ENCODE measurements around the gene FUT2. TPM values are rescaled to one million over a fixed set of nuclear protein-coding genes. Genes with fewer than 3 reads are reported as not detected.

FUT2 gene
- polyA plus RNA-seq, 1 donor from 2014 or later = not detected

GRCh38 chr19:48740164-48740972, 44.6 kb downstream of the FUT2 start, which contains the start of gene RASIP1:
Gene RASIP1, minus strand, starts transcription at chr19:48740610. Its CDS starts 328 bp downstream, at chr19:48740282.
- H3K79me2 ChIP-seq (replicated peaks; ENCODE audit: insufficient read depth, low read length) = no peaks in the 10 kb centered on the region
- no peak within 1 kb of the TSS for H3K27ac ChIP-seq (ENCODE audit: low read length)
- TF ChIP-seq TAF1 (IDR thresholded peaks at IDR 0.05; ENCODE audit: low read depth) (no peak), RAD21 (conservative IDR thresholded peaks at IDR 0.05) (no peak)
- TF ChIP-seq, protein P1, sequence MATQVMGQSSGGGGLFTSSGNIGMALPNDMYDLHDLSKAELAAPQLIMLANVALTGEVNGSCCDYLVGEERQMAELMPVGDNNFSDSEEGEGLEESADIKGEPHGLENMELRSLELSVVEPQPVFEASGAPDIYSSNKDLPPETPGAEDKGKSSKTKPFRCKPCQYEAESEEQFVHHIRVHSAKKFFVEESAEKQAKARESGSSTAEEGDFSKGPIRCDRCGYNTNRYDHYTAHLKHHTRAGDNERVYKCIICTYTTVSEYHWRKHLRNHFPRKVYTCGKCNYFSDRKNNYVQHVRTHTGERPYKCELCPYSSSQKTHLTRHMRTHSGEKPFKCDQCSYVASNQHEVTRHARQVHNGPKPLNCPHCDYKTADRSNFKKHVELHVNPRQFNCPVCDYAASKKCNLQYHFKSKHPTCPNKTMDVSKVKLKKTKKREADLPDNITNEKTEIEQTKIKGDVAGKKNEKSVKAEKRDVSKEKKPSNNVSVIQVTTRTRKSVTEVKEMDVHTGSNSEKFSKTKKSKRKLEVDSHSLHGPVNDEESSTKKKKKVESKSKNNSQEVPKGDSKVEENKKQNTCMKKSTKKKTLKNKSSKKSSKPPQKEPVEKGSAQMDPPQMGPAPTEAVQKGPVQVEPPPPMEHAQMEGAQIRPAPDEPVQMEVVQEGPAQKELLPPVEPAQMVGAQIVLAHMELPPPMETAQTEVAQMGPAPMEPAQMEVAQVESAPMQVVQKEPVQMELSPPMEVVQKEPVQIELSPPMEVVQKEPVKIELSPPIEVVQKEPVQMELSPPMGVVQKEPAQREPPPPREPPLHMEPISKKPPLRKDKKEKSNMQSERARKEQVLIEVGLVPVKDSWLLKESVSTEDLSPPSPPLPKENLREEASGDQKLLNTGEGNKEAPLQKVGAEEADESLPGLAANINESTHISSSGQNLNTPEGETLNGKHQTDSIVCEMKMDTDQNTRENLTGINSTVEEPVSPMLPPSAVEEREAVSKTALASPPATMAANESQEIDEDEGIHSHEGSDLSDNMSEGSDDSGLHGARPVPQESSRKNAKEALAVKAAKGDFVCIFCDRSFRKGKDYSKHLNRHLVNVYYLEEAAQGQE (IDR thresholded peaks at IDR 0.05; ENCODE audit: borderline replicate concordance) = no peak
- TF ChIP-seq, protein P2, sequence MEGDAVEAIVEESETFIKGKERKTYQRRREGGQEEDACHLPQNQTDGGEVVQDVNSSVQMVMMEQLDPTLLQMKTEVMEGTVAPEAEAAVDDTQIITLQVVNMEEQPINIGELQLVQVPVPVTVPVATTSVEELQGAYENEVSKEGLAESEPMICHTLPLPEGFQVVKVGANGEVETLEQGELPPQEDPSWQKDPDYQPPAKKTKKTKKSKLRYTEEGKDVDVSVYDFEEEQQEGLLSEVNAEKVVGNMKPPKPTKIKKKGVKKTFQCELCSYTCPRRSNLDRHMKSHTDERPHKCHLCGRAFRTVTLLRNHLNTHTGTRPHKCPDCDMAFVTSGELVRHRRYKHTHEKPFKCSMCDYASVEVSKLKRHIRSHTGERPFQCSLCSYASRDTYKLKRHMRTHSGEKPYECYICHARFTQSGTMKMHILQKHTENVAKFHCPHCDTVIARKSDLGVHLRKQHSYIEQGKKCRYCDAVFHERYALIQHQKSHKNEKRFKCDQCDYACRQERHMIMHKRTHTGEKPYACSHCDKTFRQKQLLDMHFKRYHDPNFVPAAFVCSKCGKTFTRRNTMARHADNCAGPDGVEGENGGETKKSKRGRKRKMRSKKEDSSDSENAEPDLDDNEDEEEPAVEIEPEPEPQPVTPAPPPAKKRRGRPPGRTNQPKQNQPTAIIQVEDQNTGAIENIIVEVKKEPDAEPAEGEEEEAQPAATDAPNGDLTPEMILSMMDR (IDR thresholded peaks at IDR 0.05; ENCODE audit: poor library complexity, severe bottlenecking) = no peak
- peak within 1 kb of the TSS; percentile 67 for H3K4me3 ChIP-seq (ENCODE audit: low read length)
- H3K9me3 ChIP-seq (ENCODE audit: low read length) = no peaks in the 10 kb centered on the region
- H3F3A ChIP-seq (ENCODE audit: insufficient read depth, low read length, poor library complexity, severe bottlenecking) = no peaks in the 10 kb centered on the region
- H3K4me2 ChIP-seq (ENCODE audit: low read length) = no peak within 1 kb of the TSS
- H3K9ac ChIP-seq (ENCODE audit: low read length) = peak within 1 kb of the TSS; percentile 67
- H3K36me3 ChIP-seq (ENCODE audit: insufficient read depth, low read length) = no peaks in the 10 kb centered on the region
- H2AFZ ChIP-seq (ENCODE audit: low read depth, low read length) = no peak within 1 kb of the TSS
- H3K9me2 ChIP-seq (ENCODE audit: insufficient read depth, low read length) = no peaks in the 10 kb centered on the region
- peaks cover 7% of the 10 kb centered on the region for H3K27me3 ChIP-seq (ENCODE audit: insufficient read depth, low read depth, low read length)
- no peaks in the 10 kb centered on the region for H4K20me1 ChIP-seq (ENCODE audit: insufficient read depth)

- Histone ChIP-seq H3K4me3 (ENCODE audit: low read length) (no peak overlapping the region), H3K27me3 (ENCODE audit: insufficient read depth, low read depth, low read length) (peaks cover 6% of the 10 kb centered on the region), H3K9me2 (ENCODE audit: insufficient read depth, low read length) (no peaks in the 10 kb centered on the region), H2AFZ (ENCODE audit: low read depth, low read length) (no peak overlapping the region), H3K4me2 (ENCODE audit: low read length) (no peak overlapping the region), H3F3A (ENCODE audit: insufficient read depth, low read length, poor library complexity, severe bottlenecking) (no peaks in the 10 kb centered on the region), H3K79me2 (replicated peaks; ENCODE audit: insufficient read depth, low read length) (no peaks in the 10 kb centered on the region), H3K9me3 (ENCODE audit: low read length) (no peaks in the 10 kb centered on the region), H3K27ac (ENCODE audit: low read length) (no peak overlapping the region), H4K20me1 (ENCODE audit: insufficient read depth) (no peaks in the 10 kb centered on the region), H3K36me3 (ENCODE audit: insufficient read depth, low read length) (no peaks in the 10 kb centered on the region), H3K9ac (ENCODE audit: low read length) (no peak overlapping the region)
- TF ChIP-seq RAD21 (conservative IDR thresholded peaks at IDR 0.05) = no peak
- TF ChIP-seq, protein P2 (IDR thresholded peaks at IDR 0.05; ENCODE audit: poor library complexity, severe bottlenecking) = no peak
- TF ChIP-seq, protein P1 (IDR thresholded peaks at IDR 0.05; ENCODE audit: borderline replicate concordance) = no peak
- no peak for TF ChIP-seq SMC3 (conservative IDR thresholded peaks at IDR 0.05; ENCODE audit: poor library complexity)
- no peak for TF ChIP-seq EZH2 (IDR thresholded peaks at IDR 0.05; ENCODE audit: borderline replicate concordance, insufficient read depth, low read length, poor library complexity, severe bottlenecking)
- TF ChIP-seq POLR2AphosphoS5 (IDR thresholded peaks at IDR 0.05) = no peak
- no peak for TF ChIP-seq EP300 (conservative IDR thresholded peaks at IDR 0.05; ENCODE audit: poor library complexity, severe bottlenecking)
- no peak for TF ChIP-seq MXI1 (conservative IDR thresholded peaks at IDR 0.05; ENCODE audit: poor library complexity, severe bottlenecking)
- no peak for TF ChIP-seq TAF1 (IDR thresholded peaks at IDR 0.05; ENCODE audit: low read depth)
Observed at GRCh38 chr19:48741129-48741999, 45.6 kb downstream of the FUT2 start.

All from neural cell (in vitro differentiated cells).